CD4-positive, CD25-positive, alpha-beta regulatory T cell (primary cell): ENCODE data around the gene CCDC91. TPM values are rescaled to one million over a fixed set of nuclear protein-coding genes. Genes with fewer than 3 reads are reported as not detected.

Experiments
- ATAC-seq, 2 donors: fragments of 150-1000 bp; cut with Tn5 transposase; one replicate each; pipeline ENCODE4 v1.10.0; 2021; ENCODE audit warnings: low read depth in 2 of 2, moderate number of reproducible peaks in 2 of 2, moderate library complexity in 1 of 2
- DNase-seq, 3 donors: peaks; one replicate each; pipeline versions ENCODE4 v3.0.0 to v3.0.0-alpha.2; 2012 to 2022; ENCODE audit warnings: mixed read lengths in 1 of 3
- H3K27ac ChIP-seq: one replicate; pipeline ENCODE4 v1.7.0; 2013; ENCODE audit warnings: mild to moderate bottlenecking, low read length; ENCODE audit not compliant: insufficient read depth, poor library complexity, severe bottlenecking
- H3K27me3 ChIP-seq: one replicate; pipeline ENCODE4 v1.7.0; 2013; ENCODE audit warnings: low read length; ENCODE audit not compliant: control insufficient read depth, insufficient read depth
- H3K36me3 ChIP-seq: one replicate; pipeline ENCODE4 v1.7.0; 2013; ENCODE audit warnings: mild to moderate bottlenecking, low read length, moderate library complexity; ENCODE audit not compliant: control insufficient read depth, insufficient read depth
- H3K4me1 ChIP-seq: 2 replicates; pipeline ENCODE4 v1.7.0; 2013; ENCODE audit warnings: mild to moderate bottlenecking, low read length; ENCODE audit not compliant: insufficient read depth, control insufficient read depth, poor library complexity, severe bottlenecking
- H3K4me3 ChIP-seq: one replicate; pipeline ENCODE4 v1.7.0; 2013; ENCODE audit warnings: low read depth, mild to moderate bottlenecking, low read length, moderate library complexity
- H3K9me3 ChIP-seq, 2 experiments: 1 replicate in 1 of 2; 2 replicates in 1 of 2; pipeline ENCODE4 v1.7.0; 2013; ENCODE audit warnings: low read length in 2 of 2, mild to moderate bottlenecking in 1 of 2, moderate library complexity in 1 of 2; ENCODE audit not compliant: control insufficient read depth in 2 of 2
- H3K27ac Mint-ChIP-seq, 3 donors: one replicate each; pipeline ENCODE4 v1.8.0; 2020 to 2022; ENCODE audit warnings: mild to moderate bottlenecking in 3 of 3, mixed read lengths in 3 of 3, moderate library complexity in 2 of 3
- H3K27me3 Mint-ChIP-seq: one replicate; pipeline ENCODE4 v1.8.0; 2022; ENCODE audit warnings: mild to moderate bottlenecking, mixed read lengths
- H3K36me3 Mint-ChIP-seq: one replicate; pipeline ENCODE4 v1.8.0; 2020; ENCODE audit warnings: mixed read lengths
- H3K4me1 Mint-ChIP-seq, 4 donors: one replicate each; pipeline ENCODE4 v1.8.0; 2020 to 2022; ENCODE audit warnings: mixed read lengths in 4 of 4, mild to moderate bottlenecking in 1 of 4
- H3K4me3 Mint-ChIP-seq, 4 donors: one replicate each; pipeline ENCODE4 v1.8.0; 2020 to 2022; ENCODE audit warnings: mild to moderate bottlenecking in 4 of 4, mixed read lengths in 4 of 4, moderate library complexity in 3 of 4
- H3K9me3 Mint-ChIP-seq, 7 donors: one replicate each; pipeline ENCODE4 v1.8.0; 2020 to 2022; ENCODE audit warnings: mixed read lengths in 7 of 7, mild to moderate bottlenecking in 3 of 7, moderate library complexity in 2 of 7
- polyA plus RNA-seq, 4 donors: library from polyadenylated mRNA; unstranded; fragments of 300-500 nt; fragmentation: Illumina TruSeq; gene quantifications; one replicate each; pipeline ENCODE4 v1.2.3, GENCODE V29; 2021
- total RNA-seq: library from RNA; stranded (reverse); gene quantifications from one replicate; pipeline ENCODE4 v1.2.3, GENCODE V29; 2022

CCDC91 gene
- total and polyA plus RNA-seq, 5 donors from 2014 or later = 59.4 to 74.0 (median 66.2) TPM

DNA sequence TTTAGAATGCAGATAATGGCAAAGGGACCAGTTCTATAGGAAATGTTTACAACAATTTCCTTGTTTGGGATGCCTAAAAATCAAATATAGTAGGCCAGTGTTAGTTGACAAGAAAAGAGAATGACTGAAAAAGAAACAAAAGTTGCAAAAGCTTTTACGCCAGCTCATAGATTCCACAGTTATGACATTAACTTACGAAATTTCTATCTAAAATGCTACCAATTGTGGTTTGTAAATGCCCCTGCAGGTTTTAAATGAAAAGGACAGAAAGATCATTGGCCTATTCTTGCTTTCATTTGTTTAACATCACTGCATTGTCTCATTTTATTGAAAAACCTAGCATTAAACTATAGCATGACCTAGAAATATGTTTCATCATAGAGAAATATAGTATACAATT lies 345.8 kb downstream of the CCDC91 start:
- no peaks in the 10 kb centered on the region for H3K27me3 Mint-ChIP-seq
- ATAC-seq = no peak

DNA sequence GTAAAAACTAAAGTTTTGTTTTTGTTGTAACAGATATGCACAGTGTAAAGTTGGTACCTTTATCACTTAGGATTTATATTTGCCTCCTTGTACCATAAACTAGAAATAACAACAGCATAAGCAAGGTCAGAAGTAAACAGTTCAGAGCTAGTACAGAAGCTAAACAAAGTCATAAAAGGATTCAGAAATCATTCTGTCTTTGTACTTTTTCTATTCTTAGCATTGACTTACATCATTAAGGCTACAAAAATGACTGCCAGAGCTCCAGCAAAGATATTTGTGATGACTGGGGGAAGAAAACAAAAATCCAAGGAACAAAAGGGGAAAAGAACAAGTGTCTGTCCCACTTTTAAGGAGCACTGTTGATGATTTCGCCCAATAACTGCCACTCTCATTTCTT lies 347.2 kb downstream of the CCDC91 start:
- peaks cover 11% of the 10 kb centered on the region for H3K36me3 Mint-ChIP-seq
- Histone ChIP-seq H3K4me1 (no peaks in the 10 kb centered on the region), H3K4me3 (no peak overlapping the region), H3K9me3 (no peaks in the 10 kb centered on the region), H3K27me3 (no peaks in the 10 kb centered on the region), H3K27ac (no peak overlapping the region), H3K36me3 (no peaks in the 10 kb centered on the region)
- H3K27ac Mint-ChIP-seq = no peak overlapping the region
- H3K9me3 Mint-ChIP-seq = peaks cover 0 to 2% (median 0%) of the 10 kb centered on the region in 7 donors
- ATAC-seq (no peak), DNase-seq (no peak)
- no peaks in the 10 kb centered on the region for H3K27me3 Mint-ChIP-seq
- H3K4me1 Mint-ChIP-seq = peaks cover 14 to 29% (median 25%) of the 10 kb centered on the region in 4 donors
- H3K4me3 Mint-ChIP-seq = no peak overlapping the region

More for the DNA sequence above, 345.8 kb downstream of the CCDC91 start:
- Mint-ChIP-seq H3K4me1 (peaks cover 12 to 21% (median 16%) of the 10 kb centered on the region in 4 donors), H3K36me3 (peaks cover 15% of the 10 kb centered on the region), H3K9me3 (peaks cover 0 to 2% (median 0%) of the 10 kb centered on the region in 7 donors), H3K27ac (no peak overlapping the region), H3K4me3 (no peak overlapping the region)
- Histone ChIP-seq H3K27ac (no peak overlapping the region), H3K27me3 (no peaks in the 10 kb centered on the region), H3K9me3 (no peaks in the 10 kb centered on the region), H3K36me3 (no peaks in the 10 kb centered on the region), H3K4me1 (no peaks in the 10 kb centered on the region), H3K4me3 (no peak overlapping the region)
- DNase-seq = no peak

DNA sequence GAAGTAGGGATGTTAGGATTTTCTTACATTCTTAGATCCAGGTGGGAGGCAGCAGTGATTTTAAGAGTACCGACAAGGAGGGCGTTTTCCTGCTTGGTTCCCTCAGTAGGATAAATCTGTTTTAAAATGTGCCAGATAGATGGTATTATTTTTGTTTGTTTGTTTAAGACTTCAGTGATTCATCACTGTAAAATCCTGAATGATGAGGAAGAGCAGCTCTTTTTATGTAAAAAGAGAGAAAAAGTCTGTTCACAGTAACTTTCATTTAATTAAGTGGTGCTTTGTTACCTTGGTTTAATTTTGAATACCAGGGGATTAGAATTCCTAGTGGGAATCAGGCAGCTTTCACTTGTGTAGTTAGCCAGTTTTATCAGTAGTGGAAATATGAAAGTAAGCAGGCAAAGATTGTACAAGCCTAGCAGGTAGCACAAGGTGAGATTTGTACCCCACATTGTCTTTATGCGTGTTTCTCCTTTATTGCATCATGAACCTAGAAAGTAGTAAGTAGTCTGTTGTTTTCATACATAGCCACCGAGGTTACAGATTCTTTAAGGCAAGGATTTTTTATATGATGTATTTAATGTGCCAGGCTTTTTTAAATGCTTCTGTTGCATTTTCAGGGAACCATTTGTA lies 349.6 kb downstream of the CCDC91 start:
- no peak overlapping the region for H3K27ac ChIP-seq
- no peak overlapping the region for H3K27ac Mint-ChIP-seq
- no peaks in the 10 kb centered on the region for H3K27me3 ChIP-seq
- no peaks in the 10 kb centered on the region for H3K36me3 ChIP-seq
- H3K4me1 Mint-ChIP-seq = peaks cover 29 to 44% (median 39%) of the 10 kb centered on the region in 4 donors
- no peak for ATAC-seq
- DNase-seq = no peak
- no peak overlapping the region for H3K4me3 ChIP-seq
- H3K4me3 Mint-ChIP-seq = no peak overlapping the region
- no peaks in the 10 kb centered on the region for H3K27me3 Mint-ChIP-seq
- no peaks in the 10 kb centered on the region for H3K9me3 ChIP-seq
- peaks cover 21% of the 10 kb centered on the region for H3K36me3 Mint-ChIP-seq
- H3K9me3 Mint-ChIP-seq = peaks cover 0 to 3% (median 0%) of the 10 kb centered on the region in 7 donors
- no peaks in the 10 kb centered on the region for H3K4me1 ChIP-seq

- H3K4me1 ChIP-seq = no peaks in the 10 kb centered on the region
- H3K36me3 ChIP-seq = no peaks in the 10 kb centered on the region
- H3K27me3 ChIP-seq = no peaks in the 10 kb centered on the region
- Mint-ChIP-seq H3K27me3 (no peaks in the 10 kb centered on the region), H3K27ac (no peak overlapping the region), H3K4me1 (peaks cover 29 to 45% (median 40%) of the 10 kb centered on the region in 4 donors), H3K4me3 (no peak overlapping the region), H3K9me3 (peaks cover 0 to 3% (median 0%) of the 10 kb centered on the region in 7 donors), H3K36me3 (peaks cover 24% of the 10 kb centered on the region)
- DNase-seq = no peak
- H3K27ac ChIP-seq = no peak overlapping the region
- ATAC-seq = no peak
- no peak overlapping the region for H3K4me3 ChIP-seq
- no peaks in the 10 kb centered on the region for H3K9me3 ChIP-seq
Observed at GRCh38 chr12:28540324-28540714, 350.1 kb downstream of the CCDC91 start.

DNA sequence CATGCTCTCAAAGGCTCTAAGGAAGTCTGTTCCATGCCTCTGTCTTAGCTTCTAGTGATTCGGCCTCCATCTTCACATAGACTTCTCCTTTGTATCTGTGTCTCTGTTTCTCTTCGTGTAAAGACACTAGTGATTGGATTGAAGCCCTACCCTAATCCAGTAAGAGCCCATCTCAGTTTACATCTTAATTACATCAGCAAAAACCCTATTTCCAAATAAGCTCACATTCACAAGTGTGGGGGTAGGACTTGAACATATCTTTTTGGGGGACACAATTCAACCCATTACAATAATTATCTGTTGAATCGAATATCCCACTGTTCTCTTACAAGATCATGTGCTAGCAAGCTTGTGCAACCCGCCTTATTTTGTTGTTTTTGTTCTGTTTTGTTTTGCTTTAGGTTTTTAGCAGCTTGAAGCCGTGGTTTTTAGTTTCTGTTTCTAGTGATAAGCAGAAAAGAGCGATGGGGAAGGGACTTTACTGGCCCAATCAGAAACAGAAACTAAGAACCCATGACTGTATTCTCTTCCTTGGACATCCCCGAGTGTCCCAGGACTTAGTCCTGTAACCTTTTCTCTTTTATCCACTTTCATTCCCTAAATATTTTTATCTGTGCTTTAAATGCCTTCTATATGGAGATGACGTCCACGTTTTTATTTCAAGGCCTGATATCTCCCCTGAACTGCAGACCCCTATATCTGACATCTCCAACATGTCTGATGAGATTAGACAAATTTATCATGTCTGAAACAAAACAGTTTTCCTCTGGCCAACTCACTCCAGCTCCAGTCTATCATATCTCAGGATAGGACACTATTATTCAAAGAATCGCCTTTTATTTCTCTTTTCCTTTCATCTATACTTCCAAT lies 353.0 kb downstream of the CCDC91 start:
- Mint-ChIP-seq H3K27ac (peak overlapping the region; percentile 56 to 89 (median 63)), H3K4me1 (peaks cover 29 to 46% (median 33%) of the 10 kb centered on the region in 4 donors), H3K4me3 (peak overlapping the region; percentile 45 to 81 (median 62)), H3K36me3 (peaks cover 18% of the 10 kb centered on the region), H3K9me3 (peaks cover 0 to 3% (median 0%) of the 10 kb centered on the region in 7 donors), H3K27me3 (no peaks in the 10 kb centered on the region)
- no peaks in the 10 kb centered on the region for H3K36me3 ChIP-seq
- H3K27ac ChIP-seq = peak overlapping the region; percentile 51
- no peak for ATAC-seq
- H3K9me3 ChIP-seq = no peaks in the 10 kb centered on the region
- DNase-seq = peak in 2 of 3 donors; percentile 12 to 69
- H3K27me3 ChIP-seq = no peaks in the 10 kb centered on the region
- no peaks in the 10 kb centered on the region for H3K4me1 ChIP-seq
- peak overlapping the region; percentile 72 for H3K4me3 ChIP-seq

- H3K9me3 ChIP-seq = no peaks in the 10 kb centered on the region
- no peak for ATAC-seq
- no peaks in the 10 kb centered on the region for H3K9me3 Mint-ChIP-seq
- H3K27me3 Mint-ChIP-seq = no peaks in the 10 kb centered on the region
- H3K36me3 Mint-ChIP-seq = peaks cover 13% of the 10 kb centered on the region
- peaks cover 5 to 8% (median 6%) of the 10 kb centered on the region in 4 donors for H3K4me1 Mint-ChIP-seq
- peak in 1 of 3 donors; percentile 30 for DNase-seq
- no peaks in the 10 kb centered on the region for H3K27me3 ChIP-seq
- H3K27ac Mint-ChIP-seq = no peak overlapping the region
- no peak overlapping the region for H3K4me3 Mint-ChIP-seq
- H3K36me3 ChIP-seq = peaks cover 3% of the 10 kb centered on the region
- H3K4me1 ChIP-seq = no peaks in the 10 kb centered on the region
- H3K4me3 ChIP-seq = no peak overlapping the region
- no peak overlapping the region for H3K27ac ChIP-seq
Observed at GRCh38 chr12:28550757-28551704, 360.8 kb downstream of the CCDC91 start.

- H3K27ac Mint-ChIP-seq = no peak overlapping the region
- H3K4me3 ChIP-seq = no peak overlapping the region
- no peak for ATAC-seq
Observed at GRCh38 chr12:28552251-28552970, 362.2 kb downstream of the CCDC91 start.

More at GRCh38 chr12:28552251-28552970, 362.2 kb downstream of the CCDC91 start:
- Histone ChIP-seq H3K27me3 (no peaks in the 10 kb centered on the region), H3K27ac (no peak overlapping the region), H3K4me1 (no peaks in the 10 kb centered on the region), H3K36me3 (peaks cover 3% of the 10 kb centered on the region), H3K9me3 (no peaks in the 10 kb centered on the region)
- H3K9me3 Mint-ChIP-seq = no peaks in the 10 kb centered on the region
- peak in 1 of 3 donors; percentile 39 for DNase-seq
- peaks cover 18% of the 10 kb centered on the region for H3K36me3 Mint-ChIP-seq
- no peaks in the 10 kb centered on the region for H3K27me3 Mint-ChIP-seq
- no peak overlapping the region for H3K4me3 Mint-ChIP-seq
- H3K4me1 Mint-ChIP-seq = peaks cover 5 to 6% (median 5%) of the 10 kb centered on the region in 4 donors
